ENCODE data around the gene PPP1R14B. TPM values are rescaled to one million over a fixed set of nuclear protein-coding genes. Genes with fewer than 3 reads are reported as not detected.
"Not testable (repeated sequence)": the region's sequence is repeated elsewhere in the genome, so short reads cannot be mapped to it uniquely, and the experiment has no call there.

PPP1R14B gene
- total RNA-seq, 1 donor from 2014 or later = 132 TPM

DNA sequence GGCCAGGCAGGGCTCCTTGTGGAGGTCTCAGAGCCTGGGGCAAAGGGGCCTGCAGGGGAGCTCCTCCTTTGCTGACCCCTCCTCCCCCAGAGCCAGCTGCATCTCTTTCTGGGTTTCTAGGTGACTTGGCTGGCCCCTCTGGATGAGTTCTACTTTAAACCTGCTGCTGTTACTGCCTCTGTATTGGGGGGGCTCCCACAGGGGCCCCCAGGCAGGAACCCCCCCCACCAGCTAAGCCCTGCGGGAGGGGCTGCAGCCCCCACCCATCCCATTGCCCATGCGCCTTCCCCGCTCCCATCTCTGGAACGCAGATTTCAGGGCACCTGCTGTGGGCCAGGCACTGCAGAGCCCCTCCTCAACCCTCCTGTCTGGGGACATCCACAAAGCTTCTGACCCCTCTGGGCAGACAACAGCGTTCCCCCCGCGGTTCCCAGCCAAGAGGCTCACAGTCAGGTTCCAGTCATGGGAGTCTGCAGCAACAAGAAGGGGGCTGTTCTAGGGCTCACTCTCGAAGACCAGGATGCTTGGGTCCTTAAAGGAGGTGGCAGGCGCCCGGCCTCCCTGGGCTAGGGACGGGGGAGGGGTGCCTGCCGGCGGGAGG lies 3.8 kb upstream of the PPP1R14B start:
- ATAC-seq (no peak), DNase-seq (no peak)
- intact Hi-C loops (cut with micrococcal nuclease) = no loop called here

DNA sequence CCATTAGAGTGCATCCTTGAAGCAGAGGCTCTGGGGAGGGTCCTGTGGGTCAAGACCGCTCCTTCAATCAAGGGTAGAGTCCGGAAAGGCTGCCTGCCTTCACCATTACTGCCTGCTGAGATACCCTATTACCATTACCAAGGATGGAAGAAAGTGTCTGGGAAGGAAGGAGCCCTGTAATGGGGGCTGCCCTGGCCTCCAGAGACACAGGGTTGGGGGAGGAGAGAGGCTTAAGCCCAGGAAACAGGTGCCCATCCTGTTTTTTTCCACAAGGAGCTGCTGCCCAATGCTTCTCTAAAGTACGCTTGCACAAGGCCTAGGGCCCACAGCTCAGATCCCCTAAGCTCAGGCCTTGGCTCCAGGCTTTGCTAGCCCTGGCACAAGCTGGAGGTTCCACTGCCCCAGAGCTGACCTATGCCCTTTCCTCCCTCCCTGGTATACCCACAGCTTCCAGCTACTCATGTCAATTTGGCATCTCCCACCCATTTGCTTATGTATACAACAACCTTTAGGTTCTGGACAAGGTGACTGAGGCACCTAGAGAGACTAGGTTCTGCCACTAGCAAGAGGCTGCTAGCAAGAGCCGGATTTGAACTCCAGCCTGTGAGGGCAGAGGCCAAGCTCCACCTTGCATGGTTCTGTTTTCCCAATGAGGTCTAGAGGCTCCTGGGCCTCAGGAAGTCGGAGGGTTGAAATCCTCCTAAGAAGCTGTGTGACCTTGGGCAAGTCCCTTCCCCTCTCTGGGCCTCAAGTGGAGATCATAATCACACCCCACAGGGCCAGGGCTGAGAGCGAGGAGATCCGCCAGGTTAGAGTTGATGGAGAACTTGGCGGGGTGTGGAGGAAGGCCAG lies 3.0 kb upstream of the PPP1R14B start:
- intact Hi-C loops (cut with micrococcal nuclease) = no loop called here
- ATAC-seq (no peak), DNase-seq (no peak)

DNA sequence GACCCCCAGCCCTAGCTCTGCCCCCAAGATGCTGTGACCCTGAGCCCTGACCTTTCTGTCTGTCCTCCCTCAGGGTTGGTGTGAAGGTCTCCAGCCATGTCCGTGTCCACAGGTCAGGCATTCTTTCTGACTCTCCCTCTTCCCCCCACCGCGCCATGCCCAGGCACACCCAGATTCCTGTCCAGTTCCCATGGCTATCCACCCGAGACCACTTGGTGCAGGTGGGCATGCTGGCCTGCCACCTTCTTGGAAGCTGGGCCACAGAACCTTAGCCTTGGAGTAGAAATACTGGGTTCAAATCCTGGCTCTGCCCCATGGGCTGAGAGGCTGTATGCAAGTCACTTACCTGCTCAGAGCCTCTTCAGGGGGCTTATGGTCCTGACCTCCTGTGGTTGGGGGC lies 2.3 kb upstream of the PPP1R14B start:
- DNase-seq (no peak), ATAC-seq (no peak)
- intact Hi-C loops (cut with micrococcal nuclease) = no loop called here

DNA sequence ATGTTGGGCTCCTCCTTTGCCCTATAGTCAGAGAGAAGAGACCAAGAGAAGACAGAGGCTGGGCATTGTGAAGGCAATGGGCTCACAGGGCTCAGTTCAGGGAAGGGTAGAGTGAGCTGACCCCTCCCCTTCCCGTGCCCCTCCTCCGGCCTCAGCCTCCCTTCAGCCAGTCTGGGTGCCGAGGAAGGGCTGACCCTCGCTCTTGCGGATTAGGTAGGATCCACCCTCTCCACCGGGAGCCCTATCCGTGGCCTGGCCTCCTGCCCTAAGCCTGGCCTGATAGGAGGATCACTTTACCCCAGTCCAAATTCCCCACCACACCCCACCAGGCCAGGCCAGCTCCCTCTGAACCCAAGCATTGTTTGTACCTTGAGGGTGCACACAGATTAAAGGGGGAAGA lies 1.8 kb upstream of the PPP1R14B start:
- intact Hi-C loops (cut with micrococcal nuclease) = no loop called here
- DNase-seq = no peak
- ATAC-seq = no peak

DNA sequence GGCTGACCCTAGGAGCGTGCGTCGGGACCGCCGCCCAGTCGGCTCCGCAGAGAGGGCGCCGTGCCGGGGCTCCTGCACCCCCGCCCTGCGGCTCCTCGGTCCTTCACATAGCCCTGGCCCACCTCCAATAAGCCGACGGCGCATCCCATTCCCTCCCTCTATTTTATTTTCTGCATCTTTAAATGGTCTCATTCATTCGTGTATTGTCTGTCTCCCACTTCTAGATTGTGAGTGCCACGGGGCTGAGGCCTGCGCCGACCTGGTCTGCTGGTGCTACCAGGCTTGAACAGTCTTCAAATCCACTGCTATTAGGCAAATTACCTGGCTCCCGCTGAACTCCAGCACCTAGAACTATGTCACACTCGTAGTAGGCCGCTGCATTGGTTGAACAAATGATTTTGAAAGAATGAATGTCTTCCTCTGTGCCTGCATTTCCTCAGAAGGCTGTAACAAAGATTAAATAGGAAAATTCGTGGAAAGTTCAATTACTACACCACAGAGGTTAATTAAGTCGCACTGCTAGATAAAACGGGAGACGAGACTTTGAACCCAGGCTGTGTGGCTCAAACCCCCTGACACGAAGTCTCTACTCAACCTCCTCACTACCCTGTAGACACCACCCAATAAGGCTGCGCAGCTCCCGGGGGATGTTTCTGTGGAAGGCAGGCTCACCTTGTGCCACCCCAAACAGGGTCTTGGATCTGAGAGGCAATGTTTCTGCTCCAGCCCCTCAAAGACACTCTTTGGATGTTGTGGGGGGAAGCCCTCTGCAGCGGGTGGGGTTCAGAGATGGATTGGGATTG lies 1.2 kb upstream of the PPP1R14B start:
- intact Hi-C loops (cut with micrococcal nuclease) = no loop called here
- DNase-seq (no peak), ATAC-seq (peak; percentile 3)

DNA sequence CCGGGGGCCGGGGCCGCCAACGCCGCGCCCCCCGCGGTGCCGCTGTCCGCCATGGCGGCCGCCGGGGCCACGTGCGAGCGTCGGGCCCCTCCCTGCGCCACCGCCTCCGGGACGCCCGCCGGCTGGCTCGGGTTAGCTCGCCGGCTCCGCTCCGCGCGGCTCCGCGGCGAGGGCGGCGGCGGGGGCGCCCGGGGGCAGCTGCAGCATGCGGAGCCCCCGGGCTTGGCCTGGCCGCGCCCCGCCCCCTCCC lies 197 bp downstream of the PPP1R14B start:
- ATAC-seq; intact Hi-C loops (cut with micrococcal nuclease): not testable (repeated sequence)
- peak; percentile 49 for DNase-seq

DNA sequence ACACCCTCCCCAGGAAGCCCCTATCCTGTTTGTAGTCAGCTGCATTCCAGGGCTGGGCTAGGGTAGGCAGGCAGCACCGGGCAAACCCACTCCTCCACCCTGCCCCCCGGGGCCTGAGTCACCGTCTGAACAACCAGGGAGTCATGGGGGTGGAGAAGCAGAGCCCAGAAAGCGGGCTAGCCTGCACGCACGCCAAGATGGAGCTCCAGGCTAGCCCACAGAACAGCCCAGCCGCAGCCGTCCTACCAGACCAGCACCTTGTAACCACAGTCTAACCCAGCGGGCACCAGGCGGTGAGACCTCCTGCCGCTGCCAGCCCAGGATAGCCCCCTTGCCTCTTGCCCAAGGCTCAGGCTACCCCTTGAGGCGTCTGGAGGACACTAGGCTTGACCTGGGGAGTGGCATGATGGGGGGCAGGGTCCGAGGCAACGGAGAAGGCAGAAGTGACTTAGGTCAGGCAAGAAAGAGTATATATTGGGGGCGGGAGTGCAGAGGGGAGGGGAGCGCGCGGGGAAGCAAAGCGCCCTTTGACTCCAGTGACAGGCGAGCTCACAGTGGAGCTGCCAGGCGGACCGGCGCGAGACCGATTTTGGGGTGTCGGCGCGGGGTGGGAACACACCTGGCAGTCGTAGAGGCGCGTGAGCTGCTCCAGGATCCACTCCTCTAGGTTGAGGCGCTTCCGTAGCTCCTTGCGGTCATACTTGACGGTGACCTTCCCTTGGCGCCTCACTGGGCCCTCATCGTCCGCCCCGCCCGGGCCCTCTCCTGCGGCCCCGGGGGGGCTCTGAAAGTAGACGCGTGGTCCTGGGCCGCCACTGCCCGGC lies 734 bp downstream of the PPP1R14B start:
- intact Hi-C loops (cut with micrococcal nuclease) = no loop called here
- DNase-seq = peak; percentile 80
- no peak for ATAC-seq

DNA sequence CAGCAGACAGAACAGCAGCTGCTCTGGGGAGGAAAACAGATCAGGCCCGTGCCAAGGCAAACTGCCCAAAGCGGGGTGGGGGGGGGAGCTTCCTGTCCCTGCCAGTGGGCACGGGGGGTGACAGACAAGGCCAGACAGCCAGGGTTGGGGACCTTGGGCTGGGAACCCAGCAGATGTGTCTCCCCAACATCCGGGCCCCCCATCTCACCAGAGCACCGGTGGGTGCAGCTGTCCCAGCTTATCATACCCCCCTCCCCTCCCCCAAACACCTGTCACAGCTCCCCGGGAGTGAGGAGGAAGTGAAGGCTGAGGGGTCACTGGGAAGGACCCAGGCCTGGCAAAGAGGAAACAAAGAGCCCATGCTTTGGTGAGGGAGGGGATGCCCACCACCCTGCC lies 1.3 kb downstream of the PPP1R14B start:
- DNase-seq = peak; percentile 69
- intact Hi-C loops (cut with micrococcal nuclease) = no loop called here

DNA sequence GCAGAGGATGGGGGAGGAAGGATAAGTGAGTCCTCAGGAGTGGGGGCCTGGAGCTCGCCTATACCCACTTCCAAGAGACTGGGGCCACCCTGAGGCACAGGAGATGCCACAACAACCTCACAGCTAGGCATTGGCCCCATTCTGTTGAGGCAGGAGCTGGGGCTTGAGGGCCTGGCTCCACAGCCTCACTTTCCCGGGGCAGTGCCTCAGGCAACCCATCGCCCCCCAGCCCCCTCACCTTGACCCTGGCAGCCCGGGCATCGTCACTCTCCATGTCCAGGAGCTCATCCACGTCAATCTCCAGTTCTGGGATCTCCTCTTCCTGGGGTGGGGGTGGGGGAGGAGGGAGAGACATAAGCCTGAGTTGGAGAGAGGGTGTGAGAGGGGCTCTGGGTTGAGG lies 1.8 kb downstream of the PPP1R14B start:
- ATAC-seq (no peak), DNase-seq (no peak)
- intact Hi-C loops (cut with micrococcal nuclease) = no loop called here

More for the DNA sequence above, 1.3 kb downstream of the PPP1R14B start:
- ATAC-seq = no peak

DNA sequence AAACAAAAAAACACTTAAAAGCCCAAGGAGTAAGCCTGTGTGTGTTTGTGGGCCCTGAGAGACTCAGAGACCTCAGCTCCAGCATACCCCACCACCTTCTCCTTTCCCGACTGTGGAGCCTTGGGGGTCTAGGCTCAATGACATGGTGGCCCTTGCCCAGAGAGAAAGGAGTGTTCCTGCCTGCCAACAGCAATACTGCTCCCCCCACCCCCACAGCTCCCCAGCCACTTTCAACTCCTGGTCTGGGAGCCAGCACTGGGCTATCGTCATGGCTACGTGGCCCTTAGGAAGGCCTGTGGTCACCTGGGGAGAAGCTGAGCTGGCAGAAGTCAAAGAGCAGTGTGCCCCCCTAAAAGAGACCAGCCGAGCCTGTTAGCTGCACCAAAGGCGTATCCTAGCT lies 2.6 kb downstream of the PPP1R14B start:
- no peak for ATAC-seq
- intact Hi-C loops (cut with micrococcal nuclease) = no loop called here
- no peak for DNase-seq

DNA sequence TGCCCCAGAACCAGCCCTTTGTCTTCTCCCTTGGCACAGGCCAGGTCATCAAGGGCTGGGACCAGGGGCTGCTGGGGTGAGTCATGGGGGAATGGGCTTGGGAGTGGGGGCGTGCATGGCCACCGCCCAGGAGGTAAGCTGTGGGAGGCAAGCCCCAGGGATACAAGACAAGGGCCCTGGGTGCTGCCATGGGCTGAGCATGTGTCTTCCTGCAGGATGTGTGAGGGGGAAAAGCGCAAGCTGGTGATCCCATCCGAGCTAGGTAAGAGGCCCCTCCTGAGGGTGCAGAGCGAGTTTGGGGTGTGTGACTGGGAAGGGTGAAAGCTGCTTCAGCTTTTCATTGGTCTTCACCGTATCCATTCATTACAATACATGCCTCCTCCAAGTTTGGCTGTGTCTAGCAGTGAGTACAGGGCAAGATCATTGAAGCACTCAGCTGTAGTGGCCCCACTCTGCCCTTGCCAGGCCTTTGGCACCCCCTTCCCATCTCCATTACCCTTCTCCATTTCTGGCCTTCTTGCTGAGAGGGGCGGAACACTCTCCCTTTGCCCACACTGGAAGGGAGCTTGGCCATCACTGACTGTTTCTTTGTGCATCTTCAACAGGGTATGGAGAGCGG lies 3.4 kb downstream of the PPP1R14B start:
- DNase-seq (no peak), ATAC-seq (no peak)
- intact Hi-C loops (cut with micrococcal nuclease) = no loop called here

DNA sequence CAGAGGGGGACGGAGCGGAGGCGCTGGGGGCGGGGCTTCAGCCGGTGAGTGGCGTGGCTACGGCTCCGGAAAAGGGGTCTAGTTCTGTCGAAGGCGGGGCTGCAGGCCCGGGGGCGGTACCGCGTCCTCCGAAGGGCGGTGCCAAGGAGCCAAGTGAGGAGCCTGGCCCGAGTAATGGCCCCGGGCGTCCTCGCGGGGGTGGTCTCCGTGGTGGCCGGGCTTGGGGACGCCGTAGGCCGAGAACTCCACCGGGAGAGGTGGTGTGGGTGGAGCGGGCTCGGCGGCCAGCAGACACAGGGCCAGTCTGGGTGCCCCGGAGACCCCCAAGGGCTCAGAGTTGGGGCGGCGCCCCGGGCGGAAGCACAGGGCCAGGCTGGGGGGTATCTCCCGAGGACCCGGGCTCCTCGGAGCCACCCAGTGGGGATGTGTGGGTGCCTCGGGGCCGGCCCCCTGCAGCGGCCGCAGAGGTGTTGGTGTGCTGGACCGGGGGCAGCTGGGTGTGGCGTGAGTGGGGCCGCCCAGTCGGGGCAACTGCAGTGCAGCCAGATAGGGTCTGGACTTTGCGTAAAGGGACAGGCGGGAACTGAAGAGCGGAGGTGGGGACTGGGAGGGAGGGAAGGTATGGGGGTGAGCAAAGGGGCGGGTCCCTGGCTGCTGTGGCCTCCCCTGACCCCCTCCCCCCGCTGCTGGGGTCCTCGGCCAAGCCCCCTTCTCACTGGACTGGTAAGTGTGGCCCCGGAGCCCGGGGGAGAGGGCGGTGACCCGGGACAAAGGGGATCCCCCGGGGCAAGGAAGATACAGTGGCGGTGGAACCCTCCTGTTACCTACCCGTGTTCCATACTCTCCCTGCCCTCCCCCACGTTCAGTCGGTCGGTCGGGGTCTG lies 5.0 kb downstream of the PPP1R14B start:
- intact Hi-C loops (cut with micrococcal nuclease) = no loop called here
- peak; percentile 68 for DNase-seq
- peak; percentile 12 for ATAC-seq

DNA sequence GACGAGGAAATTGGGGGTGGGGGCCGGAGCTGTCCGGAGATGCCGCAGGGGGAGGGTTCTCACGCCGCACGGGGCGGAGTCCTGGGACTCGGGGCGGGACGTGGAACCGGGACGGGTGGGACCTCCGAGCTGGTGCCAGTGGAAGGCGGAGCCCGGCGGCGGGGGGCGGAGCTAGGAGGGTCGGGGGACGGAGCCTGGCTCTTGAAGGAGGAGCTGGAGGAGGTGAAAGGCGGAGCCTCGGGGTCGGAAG lies 5.6 kb downstream of the PPP1R14B start:
- intact Hi-C loops (cut with micrococcal nuclease) = no loop called here
- ATAC-seq = peak; percentile 85

DNA sequence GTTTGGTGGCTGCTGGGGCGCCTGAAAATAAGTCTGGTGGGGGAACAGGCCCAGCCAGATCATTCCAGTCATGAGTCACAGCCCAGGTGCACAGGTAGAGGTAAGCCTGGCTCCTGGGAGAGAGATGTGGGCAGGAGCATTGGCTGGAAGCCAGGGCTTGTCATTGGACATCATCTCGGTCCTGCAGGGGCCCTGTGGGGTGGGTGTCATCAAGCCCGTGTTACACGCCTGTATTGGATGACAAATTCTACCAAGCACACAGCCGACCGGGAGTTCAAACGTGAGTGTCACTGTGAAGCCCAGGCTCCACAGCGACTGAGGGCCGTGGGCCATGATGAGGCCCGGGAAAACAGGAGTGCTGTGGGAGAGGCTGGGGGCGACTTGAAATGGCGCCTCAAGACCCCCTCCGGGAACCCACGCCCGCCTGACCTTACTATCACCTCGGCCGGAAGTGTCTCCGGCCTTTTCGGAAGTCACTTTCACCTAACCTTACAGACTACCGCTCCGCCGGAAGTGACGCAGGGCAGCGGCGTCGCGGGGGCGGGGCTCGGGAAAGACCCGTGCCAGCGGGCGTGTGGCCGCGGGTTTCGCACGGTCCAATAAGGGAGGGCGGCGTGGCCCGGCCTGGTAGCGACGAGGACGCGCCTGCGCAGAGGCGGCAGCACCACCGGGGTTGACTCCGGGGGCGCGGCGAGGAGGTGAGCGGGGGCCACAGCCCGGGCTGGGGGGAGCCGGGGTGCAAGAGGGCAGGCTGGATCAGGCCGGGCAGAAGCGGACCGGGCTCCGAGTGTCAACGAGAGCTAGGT lies 6.1 kb downstream of the PPP1R14B start, which contains the start of gene FKBP2:
Gene FKBP2, plus strand, starts transcription at position 661 of the 806 bp plus-strand sequence. CDS start 1,293 bp downstream, outside the sequence.
- peak; percentile 99 for DNase-seq
- intact Hi-C loops (cut with micrococcal nuclease) = no loop called here
- ATAC-seq = peak; percentile 76

More for the DNA sequence above, 5.6 kb downstream of the PPP1R14B start:
- DNase-seq = peak; percentile 100

DNA sequence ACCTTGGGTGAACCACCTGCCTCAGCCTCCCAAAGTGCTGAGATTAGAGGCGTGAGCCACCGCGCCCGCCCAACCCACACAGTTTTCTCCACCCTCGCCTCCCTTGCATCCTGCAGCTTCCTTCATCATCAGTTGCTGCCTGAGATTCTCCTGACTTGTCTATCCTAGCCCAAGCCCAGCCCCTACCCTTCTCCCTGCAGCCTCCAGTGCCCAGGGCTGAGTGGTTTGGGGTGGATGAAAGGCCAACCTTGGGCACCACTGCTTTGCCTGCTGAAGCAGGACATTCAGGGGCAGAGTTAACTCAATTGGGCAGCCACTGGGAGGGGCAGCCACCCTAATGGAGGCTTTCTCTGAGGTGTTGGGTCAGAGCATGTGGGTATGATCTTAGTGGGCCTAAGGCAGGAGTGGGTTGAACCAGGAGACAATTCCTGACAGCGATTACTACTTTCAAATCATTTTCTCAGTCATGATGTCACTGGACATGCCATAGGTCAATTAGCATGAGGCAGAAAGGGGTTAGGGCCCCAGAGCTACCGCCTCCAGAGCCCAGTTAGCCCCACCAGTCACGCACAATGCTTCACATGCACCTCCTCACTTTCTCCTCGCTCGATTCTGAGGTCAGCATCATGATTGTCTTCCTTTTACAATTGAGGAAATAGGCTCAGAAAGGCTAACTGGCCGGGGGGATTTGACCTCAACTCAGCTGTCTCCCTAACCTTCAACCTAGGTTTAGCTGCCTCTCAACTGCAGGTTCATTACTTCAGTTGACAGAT lies 6.9 kb downstream of the PPP1R14B start:
- DNase-seq = peak; percentile 25
- ATAC-seq = no peak
- intact Hi-C loops (cut with micrococcal nuclease) = no loop called here

DNA sequence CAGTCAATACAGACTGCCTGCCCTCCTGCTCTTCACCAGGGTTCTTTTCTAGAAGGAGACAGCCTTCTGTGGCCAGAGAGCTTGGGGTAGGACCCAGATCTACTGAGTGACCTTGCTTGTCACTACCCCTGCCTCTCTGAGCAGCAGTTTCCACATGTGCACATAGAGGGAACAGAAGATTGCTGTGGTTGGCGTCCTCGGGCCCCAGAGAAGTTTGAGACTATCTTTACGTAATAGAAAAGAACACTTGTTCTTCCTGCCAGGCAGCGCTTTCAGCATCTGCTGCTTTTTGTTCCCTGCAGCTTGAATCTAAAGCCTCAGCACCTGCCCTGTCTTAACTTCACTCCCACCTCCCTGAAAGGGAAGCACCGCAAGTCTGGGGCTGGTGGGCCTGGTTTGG lies 7.7 kb downstream of the PPP1R14B start:
- ATAC-seq (no peak), DNase-seq (peak; percentile 27)
- intact Hi-C loops (cut with micrococcal nuclease) = no loop called here

DNA sequence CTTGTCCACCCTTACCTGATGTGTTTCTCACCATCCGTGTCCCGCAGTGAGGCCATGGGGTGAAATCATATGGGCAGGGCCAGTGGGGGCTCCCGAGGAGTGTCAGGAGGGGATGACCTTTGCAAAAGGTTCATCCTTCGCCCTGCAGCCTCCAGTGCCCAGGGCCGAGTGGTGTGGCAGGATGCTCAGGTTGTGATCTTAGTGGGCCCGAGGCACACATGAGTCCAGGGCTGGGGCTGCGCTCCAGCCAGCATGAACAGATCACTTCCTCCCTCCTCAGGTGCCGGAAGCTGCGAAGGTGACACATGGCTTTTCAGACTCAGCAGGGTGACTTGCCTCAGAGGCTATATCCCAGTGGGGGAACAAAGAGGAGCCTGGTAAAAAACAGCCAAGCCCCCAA lies 8.7 kb downstream of the PPP1R14B start:
- DNase-seq (peak; percentile 26), ATAC-seq (no peak)
- intact Hi-C loops (cut with micrococcal nuclease) = no loop called here

Data from left ventricle myocardium superior (tissue), 1 donor.